PC-3 (cell line): Measurements from ENCODE around the gene LMAN2.

Experiments used
- CTCF ChIP-seq: fragments of 300-600 bp; sonication (generic); conservative IDR thresholded peaks from 2 replicates; pipeline ENCODE4 v1.5.1; 2017; ENCODE audit warnings: antibody characterized with exemption, low read depth, mild to moderate bottlenecking, low read length
- EZH2phosphoT487 ChIP-seq: fragments of 300-600 bp; sonication (generic); IDR thresholded peaks from 2 replicates; pipeline ENCODE4 v1.6.1; 2018; ENCODE audit warnings: mild to moderate bottlenecking, antibody characterized with exemption, low read length, borderline replicate concordance

- TF ChIP-seq CTCF = no peak
- TF ChIP-seq EZH2phosphoT487 = no peak
Observed at GRCh38 chr5:177351392-177352329, at the start of gene LMAN2.
